A673 (cell line): ENCODE data around the gene ZBTB20. TPM values are rescaled to one million over a fixed set of nuclear protein-coding genes. Genes with fewer than 3 reads are reported as not detected.

ENCODE experiments used
- BruUV-seq: library from RNA; stranded (reverse); fragments of 400-500 nt; replicated peaks from 2 replicates; lab custom pipeline; 2021; lab: Mats Ljungman, UMichigan
- CTCF ChIA-PET: fragments of 300-600 bp; sonication (Branson Sonifier 250); formaldehyde crosslinking; loops from one replicate; lab custom pipeline; 2022; ENCODE audit warnings: antibody characterized with exemption; lab: Charles Lee
- POLR2A ChIA-PET: fragments of 300-600 bp; sonication (Branson Sonifier 250); formaldehyde crosslinking; loops from one replicate; lab custom pipeline; 2022; ENCODE audit warnings: antibody characterized with exemption; ENCODE audit not compliant: low non-redundant PET; lab: Charles Lee
- DNase-seq: peaks from one replicate; pipeline ENCODE4 v3.0.0-alpha.2; 2015; ENCODE audit warnings: low spot score
- H3K27ac ChIP-seq: fragments of 200-600 bp; sonication (generic); 2 replicates; pipeline ENCODE4 v1.5.1; 2016; ENCODE audit warnings: mixed run types, low read depth, mild to moderate bottlenecking, mixed read lengths, antibody characterized with exemption, low read length; ENCODE audit not compliant: poor library complexity, severe bottlenecking
- H3K27me3 ChIP-seq: fragments of 200-600 bp; sonication (generic); replicated peaks from 2 replicates; pipeline ENCODE4 v1.6.1; 2017; ENCODE audit warnings: mixed run types, low read depth, mild to moderate bottlenecking, mixed read lengths, antibody characterized with exemption, low read length; ENCODE audit not compliant: insufficient read depth, poor library complexity
- H3K36me3 ChIP-seq: fragments of 200-600 bp; sonication (generic); 2 replicates; pipeline ENCODE4 v1.6.1; 2016; ENCODE audit warnings: mixed run types, mild to moderate bottlenecking, mixed read lengths, antibody characterized with exemption, low read length; ENCODE audit not compliant: insufficient read depth, poor library complexity, severe bottlenecking
- H3K4me1 ChIP-seq: fragments of 200-600 bp; sonication (generic); 2 replicates; pipeline ENCODE4 v1.6.1; 2017; ENCODE audit warnings: mixed run types, mild to moderate bottlenecking, mixed read lengths, antibody characterized with exemption, low read length; ENCODE audit not compliant: insufficient read depth, poor library complexity, severe bottlenecking
- H3K4me3 ChIP-seq: fragments of 200-600 bp; sonication (generic); 2 replicates; pipeline ENCODE4 v1.5.1; 2016; ENCODE audit warnings: low read depth, mixed run types, mild to moderate bottlenecking, mixed read lengths, low read length; ENCODE audit not compliant: poor library complexity, severe bottlenecking
- H3K9me3 ChIP-seq: fragments of 200-600 bp; sonication (generic); 2 replicates; pipeline ENCODE4 v1.6.1; 2016; ENCODE audit warnings: mixed run types, low read depth, mild to moderate bottlenecking, mixed read lengths, antibody characterized with exemption, low read length; ENCODE audit not compliant: poor library complexity, severe bottlenecking
- EZH2 ChIP-seq: fragments of 200-600 bp; sonication (generic); IDR thresholded peaks from 2 replicates; pipeline ENCODE4 v1.6.1; 2017; ENCODE audit warnings: borderline replicate concordance, low read depth, mild to moderate bottlenecking, mixed read lengths, antibody characterized with exemption, low read length; ENCODE audit not compliant: poor library complexity, severe bottlenecking
- intact Hi-C: fragments of 100-400 bp; cut with micrococcal nuclease; formaldehyde crosslinking; loops from one replicate; pipeline ENCODE4 v1.10.0; 2022; ENCODE audit not compliant: unreplicated experiment
- total RNA-seq: library from RNA; stranded (reverse); gene quantifications from 2 replicates; pipeline ENCODE4 v1.2.3, GENCODE V29; 2021
- TF ChIP-seq, protein P1 (sequence below): fragments of 300-800, 200-600 bp; sonication (generic); conservative IDR thresholded peaks from 2 replicates; pipeline ENCODE4 v1.5.1; 2017; ENCODE audit warnings: low read depth, mild to moderate bottlenecking, antibody characterized with exemption, low read length, moderate library complexity, mixed read lengths

The ZBTB20 gene
- total RNA-seq, 1 experiment from 2014 or later = 13.5 TPM

DNA sequence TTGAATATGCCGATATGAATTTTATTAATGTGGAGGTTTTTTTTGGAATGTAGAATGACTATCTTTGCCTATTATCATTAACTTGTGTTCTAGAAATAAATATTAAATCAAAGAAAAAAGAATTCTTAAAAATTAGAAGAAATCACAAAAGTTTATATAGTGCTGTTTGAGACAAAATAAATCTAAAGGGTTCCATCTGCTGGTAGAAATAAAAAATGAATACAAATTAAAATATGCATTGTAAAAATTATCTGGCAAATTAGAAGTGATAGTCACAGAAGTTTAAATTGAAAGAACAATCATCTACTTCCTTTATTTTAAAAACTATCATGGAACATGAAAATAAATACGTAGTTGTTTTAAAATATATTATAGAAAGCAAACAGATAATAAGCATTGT, 22.7 kb upstream of the ZBTB20 start:
- no peak for DNase-seq
- no peaks in the 10 kb centered on the region for H3K4me1 ChIP-seq
- no TSS peak for BruUV-seq
- no peak overlapping the region for H3K4me3 ChIP-seq
- no peaks in the 10 kb centered on the region for H3K27me3 ChIP-seq
- no peak overlapping the region for H3K27ac ChIP-seq
- no peak for TF ChIP-seq EZH2
- TF ChIP-seq, protein P1, sequence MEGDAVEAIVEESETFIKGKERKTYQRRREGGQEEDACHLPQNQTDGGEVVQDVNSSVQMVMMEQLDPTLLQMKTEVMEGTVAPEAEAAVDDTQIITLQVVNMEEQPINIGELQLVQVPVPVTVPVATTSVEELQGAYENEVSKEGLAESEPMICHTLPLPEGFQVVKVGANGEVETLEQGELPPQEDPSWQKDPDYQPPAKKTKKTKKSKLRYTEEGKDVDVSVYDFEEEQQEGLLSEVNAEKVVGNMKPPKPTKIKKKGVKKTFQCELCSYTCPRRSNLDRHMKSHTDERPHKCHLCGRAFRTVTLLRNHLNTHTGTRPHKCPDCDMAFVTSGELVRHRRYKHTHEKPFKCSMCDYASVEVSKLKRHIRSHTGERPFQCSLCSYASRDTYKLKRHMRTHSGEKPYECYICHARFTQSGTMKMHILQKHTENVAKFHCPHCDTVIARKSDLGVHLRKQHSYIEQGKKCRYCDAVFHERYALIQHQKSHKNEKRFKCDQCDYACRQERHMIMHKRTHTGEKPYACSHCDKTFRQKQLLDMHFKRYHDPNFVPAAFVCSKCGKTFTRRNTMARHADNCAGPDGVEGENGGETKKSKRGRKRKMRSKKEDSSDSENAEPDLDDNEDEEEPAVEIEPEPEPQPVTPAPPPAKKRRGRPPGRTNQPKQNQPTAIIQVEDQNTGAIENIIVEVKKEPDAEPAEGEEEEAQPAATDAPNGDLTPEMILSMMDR = no peak; the same call in 1 of the 2 replicates
- H3K36me3 ChIP-seq = no peaks in the 10 kb centered on the region
- no peaks in the 10 kb centered on the region for H3K9me3 ChIP-seq
- ChIA-PET POLR2A (no interaction called here), CTCF (no interaction called here)
- intact Hi-C loops = loop anchor here (2.0 kb wide), 2 partner anchors 77 to 343 kb away; no protein-coding TSS in a partner anchor

DNA sequence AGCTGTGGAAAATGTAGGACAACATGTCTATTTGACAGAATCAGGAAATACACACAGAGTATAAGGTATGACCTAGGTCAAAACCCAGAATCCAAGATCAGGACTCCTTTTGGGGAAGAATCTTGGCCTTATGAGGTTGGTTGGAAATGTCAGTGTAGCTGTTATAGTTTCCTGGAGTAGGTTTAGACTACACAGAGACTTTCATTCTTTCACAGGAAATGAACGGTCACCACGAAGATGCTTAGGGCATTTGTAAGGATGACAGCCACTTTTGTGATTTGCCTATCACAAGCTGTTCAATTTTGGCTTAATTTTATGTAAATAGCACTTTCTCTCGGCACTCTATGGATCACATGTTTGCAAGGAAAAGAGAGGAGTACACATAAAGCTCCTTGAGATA, 18.6 kb upstream of the ZBTB20 start:
- no peak for DNase-seq
- ChIA-PET CTCF (no interaction called here), POLR2A (no interaction called here)
- intact Hi-C loops = no loop called here
- BruUV-seq = no TSS peak
- TF ChIP-seq, protein P1 = no peak
- TF ChIP-seq EZH2 = no peak
- no peaks in the 10 kb centered on the region for H3K9me3 ChIP-seq
- no peak overlapping the region for H3K27ac ChIP-seq
- no peaks in the 10 kb centered on the region for H3K4me1 ChIP-seq
- no peak overlapping the region for H3K4me3 ChIP-seq
- H3K27me3 ChIP-seq = no peaks in the 10 kb centered on the region
- H3K36me3 ChIP-seq = no peaks in the 10 kb centered on the region

DNA sequence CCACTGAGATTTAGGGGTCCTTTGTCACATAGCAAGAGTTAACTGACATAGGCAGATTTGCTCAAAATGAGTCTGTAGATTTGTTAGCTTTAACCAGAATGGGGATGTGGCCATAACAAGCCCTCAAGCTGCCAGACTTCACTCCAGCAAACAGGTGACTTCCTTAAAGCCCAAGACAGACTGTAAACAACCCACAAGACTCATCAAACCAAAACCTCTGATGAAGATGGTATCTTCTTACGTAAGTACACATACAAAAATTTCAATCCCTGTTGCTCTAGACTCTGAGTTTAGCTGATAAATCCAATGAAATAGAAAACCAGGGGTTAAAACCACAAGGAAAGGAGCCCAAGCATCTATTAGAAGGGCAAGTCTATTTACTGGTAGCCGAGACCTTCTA, 18.2 kb upstream of the ZBTB20 start:
- CTCF ChIA-PET = interaction anchor here (0.6 kb wide), 1 partner anchor 619 kb away, joined by 3 read pairs; no protein-coding TSS in a partner anchor
- no peaks in the 10 kb centered on the region for H3K9me3 ChIP-seq
- intact Hi-C loops = no loop called here

More for the DNA sequence above, 18.2 kb upstream of the ZBTB20 start:
- Histone ChIP-seq H3K4me3 (no peak overlapping the region), H3K27me3 (no peaks in the 10 kb centered on the region), H3K4me1 (no peaks in the 10 kb centered on the region), H3K27ac (no peak overlapping the region), H3K36me3 (no peaks in the 10 kb centered on the region)
- no TSS peak for BruUV-seq
- TF ChIP-seq, protein P1 = no peak
- TF ChIP-seq EZH2 = no peak
- DNase-seq = no peak
- POLR2A ChIA-PET = no interaction called here
